ENCODE results near the gene ATG4B.
A peak's percentile ranks its signal among the peaks of the same experiment; 100 is the strongest.

GRCh38 chr2:241637795-241638660, 535 bp downstream of the ATG4B start:
- TF ChIP-seq POLR2A (IDR thresholded peaks at IDR 0.05; ENCODE audit: low read length) (peak; percentile 6), GATA1 (IDR thresholded peaks at IDR 0.05; ENCODE audit: low read depth, low read length) (no peak)
